T-helper 1 cell treated with Interleukin-12 subunit alpha and Interleukin-12 subunit beta and Interleukin-4 antibody, amounts not matched to agents 30 ng/mL and 1 ng/mL, for 36 hours (primary cell): ENCODE measurements around the gene STAMBPL1. TPM values are rescaled to one million over a fixed set of nuclear protein-coding genes. Genes with fewer than 3 reads are reported as not detected.

ENCODE experiments used
- intact Hi-C: fragments of 100-400 bp; cut with micrococcal nuclease; formaldehyde crosslinking; loops from one replicate; pipeline ENCODE4 v1.15.1; 2024
- total RNA-seq: library from RNA; stranded (reverse); gene quantifications from 2 replicates; pipeline ENCODE4 v1.2.3, GENCODE V29; 2022

Gene STAMBPL1
- total RNA-seq, 1 donor from 2014 or later, result 44.3 TPM

DNA sequence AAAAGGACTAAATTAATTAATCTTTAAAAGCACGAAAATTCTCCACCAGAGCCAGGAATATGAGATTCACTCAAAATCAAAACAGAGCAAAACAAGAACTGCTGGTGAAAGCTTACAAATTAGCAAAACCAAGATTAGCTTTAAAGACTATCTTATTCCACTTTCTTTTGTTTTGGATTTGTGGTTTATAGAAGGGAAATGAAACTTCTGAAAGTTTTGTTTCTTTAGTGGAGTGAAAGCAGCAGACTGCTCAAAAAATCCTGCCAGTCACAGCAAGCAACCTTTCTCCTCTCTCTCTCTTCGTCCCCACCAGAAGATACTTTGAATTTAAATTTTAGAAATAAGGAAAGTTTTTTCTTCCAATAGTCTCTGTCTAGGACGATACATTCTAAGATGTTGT is 64.8 kb downstream of the STAMBPL1 start:
- intact Hi-C loops, result no loop called here

DNA sequence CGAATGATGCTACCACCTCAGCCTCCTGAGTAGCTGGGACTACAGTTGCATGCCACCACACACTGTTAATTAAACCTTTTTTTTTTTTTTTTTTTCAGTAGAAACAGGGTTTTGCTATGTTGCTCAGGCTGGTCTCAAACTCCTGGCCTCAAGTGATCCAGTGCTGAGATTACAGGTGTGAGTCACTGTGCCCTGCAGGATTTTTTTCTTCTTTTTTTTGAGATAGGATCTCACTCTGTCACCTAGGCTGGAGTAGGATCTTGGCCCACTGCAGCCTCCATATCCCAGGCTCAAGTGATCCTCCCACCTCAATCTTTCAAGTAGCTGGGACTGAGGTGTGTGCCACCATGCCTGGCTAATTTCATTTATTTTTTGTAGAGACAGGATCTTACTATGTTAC is 66.2 kb downstream of the STAMBPL1 start:
- intact Hi-C loops, result no loop called here

DNA sequence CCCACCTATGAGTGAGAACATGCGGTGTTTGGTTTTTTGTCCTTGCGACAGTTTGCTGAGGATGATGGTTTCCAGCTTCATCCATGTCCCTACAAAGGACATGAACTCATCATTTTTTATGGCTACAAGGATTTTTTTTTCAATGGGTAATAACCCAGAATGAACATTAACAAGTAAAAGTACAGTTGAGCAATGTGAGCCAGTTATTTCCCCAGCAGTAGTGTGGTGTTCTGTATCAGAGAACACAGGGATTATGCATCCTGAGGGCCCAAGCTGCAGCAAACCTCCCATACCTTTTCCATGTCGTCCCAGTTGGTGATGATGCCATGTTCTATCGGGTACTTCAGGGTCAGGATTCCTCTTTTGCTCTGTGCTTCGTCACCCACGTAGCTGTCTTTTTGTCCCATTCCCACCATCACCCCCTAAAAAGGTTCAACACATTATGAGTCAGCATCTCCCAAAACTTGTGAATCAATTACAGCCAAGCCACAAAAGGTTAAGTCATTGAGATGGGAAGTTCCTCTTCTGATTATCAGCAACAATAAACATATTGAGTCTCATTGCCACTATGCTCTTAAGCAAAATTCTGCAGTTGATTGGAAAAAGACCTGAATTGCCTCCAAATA is 67.0 kb downstream of the STAMBPL1 start:
- intact Hi-C loops, result no loop called here

DNA sequence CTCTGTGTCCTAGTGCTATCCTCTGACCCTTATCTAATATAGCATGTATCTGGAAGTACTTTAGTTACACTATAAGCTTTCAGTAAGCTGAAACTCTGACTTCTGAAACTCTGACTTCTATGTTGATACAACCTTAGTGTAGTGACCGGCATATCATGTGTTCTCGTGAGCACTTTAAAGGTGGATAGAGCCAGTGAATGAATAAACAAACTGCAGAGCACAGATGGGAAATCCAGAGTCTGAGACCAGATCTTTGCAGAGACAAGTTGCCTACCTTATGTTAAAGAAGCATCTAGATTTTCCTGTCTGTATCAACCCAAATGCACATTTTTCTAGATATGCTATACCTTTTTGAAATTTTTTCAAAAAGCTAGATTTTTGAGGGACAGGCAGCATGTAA is 69.0 kb downstream of the STAMBPL1 start:
- intact Hi-C loops, result no loop called here

DNA sequence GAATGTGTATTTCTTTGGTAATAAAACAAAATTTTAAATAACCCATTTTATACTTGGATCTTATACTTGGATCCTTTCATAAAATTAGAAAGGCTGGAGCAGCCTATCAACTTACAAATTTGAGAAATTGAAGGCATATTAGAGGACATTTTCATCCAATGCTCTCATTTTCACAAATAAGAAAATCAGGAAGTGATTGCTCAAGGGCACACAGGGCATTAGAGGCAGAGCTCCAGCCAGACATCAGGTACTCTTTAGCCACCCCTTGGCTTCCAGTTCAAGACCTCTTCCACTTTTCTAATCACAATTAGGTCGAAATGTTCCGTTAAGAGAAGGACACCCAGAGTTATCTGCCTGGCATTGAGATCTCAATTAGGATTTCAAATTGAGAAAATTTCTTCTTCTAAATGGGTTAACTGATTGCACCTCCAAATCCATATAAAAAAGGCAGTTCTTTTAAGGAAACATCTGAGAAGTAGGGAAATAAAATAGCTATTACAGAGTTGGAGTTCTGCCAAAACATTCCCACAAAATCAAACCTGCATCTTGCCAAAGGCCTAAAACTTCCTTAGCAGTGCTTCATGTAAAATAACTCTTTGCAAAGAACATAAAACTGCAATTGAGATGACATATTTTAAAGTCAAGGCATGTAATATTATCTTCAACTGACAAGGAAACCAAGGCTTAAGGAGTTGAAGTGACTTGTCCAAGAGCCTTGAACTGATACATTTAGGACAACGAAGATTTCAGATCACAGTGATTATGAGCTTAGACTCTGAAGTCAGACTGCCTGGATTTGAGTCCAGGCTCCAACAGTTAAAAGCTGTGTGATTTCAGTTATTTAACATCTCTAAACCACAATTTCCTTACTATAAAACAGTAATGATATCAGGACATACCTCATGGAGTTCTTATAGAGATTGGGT is 70.1 kb downstream of the STAMBPL1 start:
- intact Hi-C loops, result no loop called here

DNA sequence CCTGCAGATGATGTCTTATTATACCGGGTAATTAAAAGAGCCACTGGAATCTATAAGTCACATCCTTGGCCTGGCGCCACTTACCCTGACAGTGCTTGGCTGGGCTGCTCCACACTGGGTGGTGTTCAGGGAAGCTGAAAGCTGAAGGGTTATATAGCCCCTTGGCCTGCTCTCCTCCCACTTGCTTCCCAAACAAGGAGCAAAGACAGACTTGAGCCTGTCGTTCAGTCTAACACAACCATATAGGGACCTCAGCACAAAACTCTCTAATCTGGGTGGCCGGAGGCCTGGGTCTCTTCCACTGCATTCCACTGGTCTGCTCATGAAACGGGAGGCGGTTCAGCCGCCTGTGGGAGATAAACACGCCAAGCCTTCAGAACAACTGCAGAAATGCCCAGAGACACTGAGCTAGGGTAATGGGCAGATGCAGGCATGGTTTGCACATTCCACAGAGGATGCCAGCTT is 72.6 kb downstream of the STAMBPL1 start, which contains the start of gene ACTA2:
Gene ACTA2 (minus strand): TSS at position 127 of the 465 bp plus-strand sequence. CDS start 3,843 bp downstream, outside the sequence.
- intact Hi-C loops, result no loop called here

DNA sequence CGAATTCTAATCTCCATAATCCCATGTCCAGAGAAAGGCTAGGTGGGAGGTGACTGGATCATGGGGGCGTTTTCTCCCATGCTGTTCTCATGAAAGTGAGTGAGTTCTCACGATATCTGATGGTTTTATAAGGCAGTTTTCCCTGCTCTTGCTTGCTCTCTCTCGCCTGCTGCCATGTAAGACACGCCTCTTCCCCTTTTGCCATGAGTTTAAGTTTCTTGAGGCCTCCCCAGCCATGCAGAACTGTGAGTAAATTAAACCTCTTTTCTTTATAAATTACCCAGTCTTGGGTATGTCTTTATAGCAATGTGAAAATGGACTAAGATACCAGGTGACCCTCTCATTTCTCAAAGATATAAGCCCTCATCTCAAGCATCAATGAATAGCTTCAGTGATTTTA is 73.6 kb downstream of the STAMBPL1 start:
- intact Hi-C loops, result no loop called here

DNA sequence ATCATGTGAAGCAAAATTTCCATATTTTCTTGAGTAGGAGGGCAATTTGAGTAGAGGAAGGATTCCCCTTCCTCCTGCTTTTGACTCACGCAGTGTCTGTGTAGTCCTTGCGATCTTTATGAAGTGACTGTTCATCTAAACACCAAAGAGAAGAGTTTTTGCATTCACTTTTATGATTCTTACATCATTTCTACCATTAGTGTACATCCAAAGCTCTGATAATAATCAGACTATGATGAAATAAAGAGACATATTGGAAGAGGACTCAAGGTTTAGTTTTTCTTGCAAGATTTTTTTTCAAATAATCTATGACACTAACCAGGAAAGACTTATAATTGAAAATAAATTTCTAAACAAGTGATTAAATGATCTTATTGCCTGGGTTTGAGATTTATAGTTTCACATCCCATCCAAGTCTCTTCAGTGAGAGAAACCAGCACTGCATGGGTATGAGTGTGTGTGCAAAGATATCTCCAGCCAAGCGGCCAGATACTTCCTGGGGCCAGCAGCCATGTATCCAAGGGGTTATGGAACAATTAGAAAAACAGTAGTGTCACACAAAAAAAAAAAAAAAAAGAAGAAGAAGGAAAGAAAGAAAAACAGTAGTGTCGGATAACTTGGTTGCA is 74.5 kb downstream of the STAMBPL1 start:
- intact Hi-C loops, result no loop called here

DNA sequence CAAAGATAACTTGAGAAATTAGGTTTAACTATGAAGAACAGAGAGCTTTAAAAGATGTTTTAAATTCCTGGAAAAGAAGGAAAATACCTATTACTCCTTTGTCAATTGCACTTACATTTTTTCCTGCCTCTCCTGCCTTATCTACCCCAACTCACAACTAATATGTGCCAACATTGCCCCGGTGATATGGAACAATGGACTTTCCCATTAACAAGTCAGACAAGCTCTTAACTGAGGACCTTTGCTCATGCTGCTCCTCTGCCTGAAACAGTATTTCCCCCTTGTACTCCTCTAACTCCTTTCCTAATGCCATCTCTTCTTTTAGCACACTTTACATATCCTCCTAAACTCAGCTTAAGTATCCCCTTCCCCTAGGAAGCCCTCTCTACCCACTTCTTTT is 77.3 kb downstream of the STAMBPL1 start:
- intact Hi-C loops, result no loop called here

DNA sequence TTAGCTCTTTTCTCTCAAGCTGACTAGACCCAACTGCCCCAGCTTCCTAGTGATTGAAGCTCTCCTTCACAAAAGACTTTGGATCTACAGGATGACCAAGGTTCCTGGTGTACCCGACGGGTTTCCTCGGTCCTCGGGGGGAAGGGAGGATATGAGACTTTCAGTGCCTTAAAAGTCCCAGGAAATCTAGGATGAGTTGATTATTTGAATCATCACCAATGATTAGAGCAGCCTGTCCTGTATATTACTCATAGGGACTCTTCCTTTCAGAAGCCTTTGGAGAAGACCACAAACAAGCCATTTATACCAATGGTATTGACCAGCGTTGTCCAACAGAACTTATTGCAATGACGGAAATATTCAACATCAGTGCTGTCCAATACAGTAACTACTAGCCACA is 78.7 kb downstream of the STAMBPL1 start:
- intact Hi-C loops, result no loop called here

DNA sequence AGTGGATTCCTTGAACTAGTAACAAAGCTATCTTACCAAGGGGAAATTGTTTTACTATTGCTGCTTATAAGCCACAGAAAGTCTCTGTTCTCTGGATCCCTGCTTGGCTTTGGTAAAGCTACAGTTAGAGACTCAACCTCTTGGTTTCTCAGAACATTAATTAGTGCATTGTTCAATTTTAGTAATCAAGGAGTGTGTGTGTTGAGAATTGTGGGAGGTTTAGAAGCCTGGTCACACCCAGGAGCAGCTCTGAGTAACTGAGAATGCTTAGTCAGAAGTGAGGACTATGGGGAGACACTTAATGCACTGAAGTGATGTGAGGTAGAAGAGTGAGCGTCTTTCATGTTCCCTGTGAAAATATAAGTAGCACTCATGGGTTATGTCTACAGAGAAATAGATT is 80.8 kb downstream of the STAMBPL1 start:
- intact Hi-C loops, result no loop called here

DNA sequence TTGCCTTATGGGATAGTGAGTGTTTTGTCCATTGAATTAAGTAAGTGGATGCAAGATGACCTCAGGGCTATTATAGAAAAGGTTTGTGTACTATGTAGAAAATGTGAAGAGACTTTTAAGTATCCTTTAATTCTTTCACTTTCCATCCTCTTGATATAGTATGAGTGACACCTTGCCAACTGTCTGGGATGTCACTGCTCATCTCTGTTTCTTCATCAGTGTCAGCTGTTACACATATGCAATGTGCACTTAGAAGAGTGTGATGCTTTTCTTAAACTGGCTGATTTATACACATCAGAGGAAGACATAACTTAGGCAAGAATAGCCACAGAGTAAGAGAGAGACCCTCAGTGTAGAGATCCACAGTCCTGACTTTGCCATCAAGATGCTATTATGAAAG is 81.2 kb downstream of the STAMBPL1 start:
- intact Hi-C loops, result no loop called here

DNA sequence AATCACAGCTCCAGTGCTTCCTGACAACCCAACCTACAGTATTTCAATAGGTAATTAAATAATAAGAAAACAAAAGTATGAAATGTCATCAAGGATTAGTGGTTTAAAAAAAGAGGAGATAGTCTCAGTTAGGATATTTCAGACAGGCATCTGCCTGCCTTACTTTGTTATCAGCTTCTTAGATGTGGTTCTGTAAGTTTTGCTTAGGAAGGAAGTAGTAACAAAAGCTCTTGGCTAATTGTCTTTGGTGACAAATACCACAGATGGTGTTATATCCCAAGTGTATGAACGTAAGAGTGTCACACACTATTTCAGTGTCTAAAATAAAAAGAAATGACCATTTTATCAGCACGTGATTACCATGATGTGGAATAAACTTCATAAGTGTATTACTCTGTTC is 82.3 kb downstream of the STAMBPL1 start:
- intact Hi-C loops, result no loop called here

DNA sequence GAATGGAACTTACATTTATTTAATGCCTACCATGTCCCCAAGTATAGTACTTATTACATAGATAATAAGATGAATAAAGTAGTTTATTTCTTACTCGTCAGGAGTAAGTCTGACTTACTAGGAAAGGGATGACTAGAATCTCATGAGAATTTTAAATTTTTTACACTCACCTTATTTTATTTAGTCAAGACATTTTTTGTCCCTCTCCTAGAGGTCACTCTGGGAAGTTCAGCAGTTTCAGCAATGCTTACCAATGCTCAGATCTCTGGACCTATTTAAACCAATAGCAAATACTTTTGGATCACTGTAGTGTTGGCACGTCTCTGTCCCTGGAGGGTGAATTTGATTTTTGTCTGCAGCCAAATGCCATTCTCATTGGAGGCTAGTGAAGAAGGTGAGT is 83.3 kb downstream of the STAMBPL1 start:
- intact Hi-C loops, result no loop called here

DNA sequence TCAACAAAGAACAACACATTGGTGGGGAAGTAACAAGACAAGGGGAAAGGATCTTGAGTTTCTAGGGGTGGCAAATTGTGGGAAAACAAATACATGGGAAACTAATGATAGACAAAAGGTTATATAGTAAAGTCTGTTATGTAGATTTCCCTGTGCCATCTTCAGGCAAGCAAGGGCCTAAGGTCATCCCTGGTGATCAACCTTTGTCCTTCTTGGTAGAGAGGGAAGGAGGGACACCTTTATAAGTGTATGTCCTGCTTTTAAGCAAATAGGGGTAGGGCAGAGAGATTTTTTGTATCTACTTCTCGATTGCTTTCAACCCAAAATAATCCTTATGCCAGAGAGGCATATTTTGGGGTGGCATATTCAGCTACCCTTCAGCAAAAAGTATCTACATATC is 84.3 kb downstream of the STAMBPL1 start:
- intact Hi-C loops, result no loop called here

DNA sequence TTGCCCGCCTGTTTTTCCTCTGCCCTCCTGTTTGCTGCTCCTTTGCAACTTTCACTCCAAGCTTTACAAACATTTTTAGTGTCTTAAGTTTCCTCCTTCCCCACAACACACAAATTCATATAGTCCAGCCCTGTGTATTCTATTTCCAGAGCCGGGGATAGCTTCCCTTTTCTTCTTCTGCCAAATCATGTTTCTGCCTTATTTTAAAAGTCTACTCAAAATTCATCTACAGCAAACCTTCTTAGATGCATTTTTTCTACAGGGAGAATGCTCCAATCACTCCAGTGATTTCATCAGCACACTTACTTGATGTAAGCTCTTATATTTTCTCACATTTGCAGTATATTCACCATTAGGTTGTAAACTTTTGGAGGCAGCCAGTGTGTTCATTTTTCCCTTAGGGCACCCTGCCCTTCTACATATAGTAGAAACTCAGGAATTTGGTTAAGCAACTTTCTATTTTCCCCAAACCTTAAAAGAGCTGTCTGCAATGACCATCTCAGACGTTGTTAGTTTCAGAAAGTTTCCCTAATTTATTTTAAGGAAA is 84.9 kb downstream of the STAMBPL1 start:
- intact Hi-C loops, result no loop called here

DNA sequence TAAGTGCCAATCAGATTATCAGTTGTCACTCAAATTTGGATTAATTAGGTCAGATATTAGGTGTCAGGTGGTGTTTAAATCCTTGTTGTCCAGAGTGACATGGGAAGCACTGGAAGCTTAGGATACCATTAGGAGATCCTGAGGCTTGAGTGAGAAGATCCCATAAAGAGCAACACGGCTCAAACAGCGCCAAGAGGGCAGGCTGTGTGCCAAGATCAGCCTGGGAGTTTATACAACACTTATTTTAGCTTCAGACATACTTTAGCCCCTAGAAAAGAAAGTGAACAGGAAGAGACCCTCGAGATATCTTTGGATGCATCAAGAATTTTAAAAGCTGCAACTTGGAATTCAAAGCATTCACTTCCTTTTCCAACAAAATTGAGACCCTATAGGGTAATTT is 86.8 kb downstream of the STAMBPL1 start:
- intact Hi-C loops, result no loop called here

DNA sequence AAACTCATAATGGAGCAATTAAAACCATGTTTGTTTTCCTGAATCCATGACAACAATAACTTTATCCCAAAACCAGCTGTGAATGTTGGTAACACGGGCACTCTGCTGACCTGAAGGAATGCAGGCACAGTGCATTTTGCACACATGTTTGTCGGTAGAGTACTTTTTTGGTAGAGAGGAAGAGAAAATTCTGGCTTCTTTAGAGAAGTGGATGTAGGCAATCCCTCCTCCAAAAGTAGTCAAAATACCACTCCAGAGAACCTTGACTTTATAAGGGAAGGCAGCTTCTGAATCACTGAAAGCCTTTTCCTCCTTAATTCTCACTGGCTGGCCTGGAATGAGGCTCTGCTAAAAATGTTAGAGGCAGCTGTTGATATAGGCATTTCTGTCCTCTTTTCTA is 88.3 kb downstream of the STAMBPL1 start:
- intact Hi-C loops, result no loop called here

DNA sequence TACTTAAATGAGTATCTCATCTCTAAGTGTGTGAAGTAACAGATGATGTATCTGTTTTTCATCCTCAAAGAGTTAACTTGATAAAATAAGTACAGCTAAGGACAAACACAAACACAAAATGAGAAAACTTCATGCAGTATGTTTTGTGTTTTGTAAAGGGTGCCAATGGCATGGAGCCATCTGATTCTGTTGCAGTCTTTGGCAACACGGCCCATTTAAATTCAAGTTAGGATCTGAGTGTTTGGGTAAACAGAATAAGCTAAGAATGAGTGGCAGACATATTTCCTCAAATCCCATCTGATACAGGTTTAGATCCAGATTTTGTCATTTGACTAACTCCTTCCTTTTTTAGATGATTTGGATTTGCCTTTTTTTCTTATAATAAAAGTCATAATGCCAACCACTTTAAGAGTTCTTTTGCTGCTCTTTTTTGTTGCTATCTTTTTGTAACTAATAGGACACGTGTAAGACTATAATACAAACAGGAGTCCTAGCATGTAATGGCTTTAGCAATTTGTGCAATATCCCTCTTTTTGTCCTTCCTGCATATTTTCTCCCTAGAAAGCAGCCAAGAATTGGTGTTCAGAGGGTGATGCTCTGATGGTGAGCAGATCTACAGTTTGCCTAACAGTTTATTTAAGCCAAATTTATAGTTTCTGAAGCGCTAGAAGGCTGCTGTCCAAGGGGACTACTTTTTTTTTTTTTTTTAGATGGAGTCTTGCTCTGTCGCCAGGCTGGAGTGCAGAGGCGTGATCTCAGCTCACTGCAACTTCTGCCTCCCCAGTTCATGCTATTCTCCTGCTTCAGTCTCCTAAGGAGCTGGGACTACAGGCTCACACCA is 91.4 kb downstream of the STAMBPL1 start:
- intact Hi-C loops, result no loop called here
